Hindlimb muscle (tissue), 1 donor: ENCODE results near the gene ZSWIM8. TPM values are rescaled to one million over a fixed set of nuclear protein-coding genes. Genes with fewer than 3 reads are reported as not detected.
"Not testable (repeated sequence)": the region's sequence is repeated elsewhere in the genome, so short reads cannot be mapped to it uniquely, and the experiment has no call there.

Source experiments
- DNase-seq: peaks from one replicate; pipeline ENCODE4 v3.0.0-alpha.2; 2013
- polyA plus RNA-seq: library from polyadenylated mRNA; unstranded; fragments of 120-200 nt; gene quantifications from one replicate; pipeline ENCODE4 v1.2.1, GENCODE V29; 2013; ENCODE audit not compliant: insufficient read length

The ZSWIM8 gene
- polyA plus RNA-seq, 1 donor, result 80.1 TPM

DNA sequence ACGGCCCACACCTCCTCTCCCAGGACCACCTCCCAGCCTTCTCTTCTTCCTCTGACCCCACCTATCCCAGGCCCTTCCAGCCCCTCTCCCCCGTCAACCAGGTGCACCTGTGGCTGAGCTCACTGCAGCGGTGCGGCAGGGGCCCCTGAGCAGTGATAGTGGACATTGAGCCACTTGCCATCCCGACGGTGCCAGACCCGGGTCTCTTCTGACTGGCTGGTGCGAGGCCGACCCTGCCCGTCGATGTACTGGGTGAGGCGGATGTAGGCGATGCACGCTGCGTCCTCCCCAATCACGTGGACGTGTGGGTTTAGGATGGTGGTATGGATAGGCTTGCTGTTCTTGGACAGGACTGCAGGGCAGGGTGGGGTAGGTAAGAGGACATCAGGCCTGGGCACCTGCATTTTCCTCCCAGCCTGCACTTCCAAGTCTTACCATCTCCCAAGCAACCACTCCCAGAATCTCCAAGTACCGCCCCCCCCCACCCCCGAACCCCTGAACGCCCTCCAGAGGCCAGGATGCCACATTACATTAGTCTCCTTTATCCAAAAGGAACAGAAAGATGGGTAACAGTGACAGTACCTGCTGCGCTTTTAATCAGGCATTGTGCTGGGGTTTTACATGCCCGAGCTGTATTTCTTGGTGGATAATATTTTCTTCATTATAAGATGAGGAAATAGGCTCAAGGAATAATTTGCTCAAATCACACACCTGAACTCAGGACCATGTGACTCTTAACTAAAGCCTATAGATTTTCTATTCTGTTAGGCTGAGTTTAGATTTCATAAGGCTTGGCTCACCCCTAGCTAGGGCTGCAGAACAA lies 29.7 kb downstream of the ZSWIM8 start:
- no peak for DNase-seq

DNA sequence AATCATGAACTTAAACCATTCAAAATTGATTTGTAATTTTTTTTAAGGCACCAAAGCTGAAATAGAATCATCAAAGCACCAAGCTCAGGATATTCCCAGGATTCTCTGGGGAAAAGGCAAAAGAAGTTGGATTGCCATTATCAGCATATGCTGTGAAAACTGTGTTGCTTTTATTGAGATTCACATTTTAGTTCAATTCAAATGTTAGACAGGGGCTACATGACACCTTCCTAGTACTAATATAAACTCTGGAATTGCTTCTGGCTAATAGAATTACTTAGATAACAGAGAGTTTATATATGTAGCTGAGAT lies 30.3 kb downstream of the ZSWIM8 start:
- DNase-seq, result no peak

DNA sequence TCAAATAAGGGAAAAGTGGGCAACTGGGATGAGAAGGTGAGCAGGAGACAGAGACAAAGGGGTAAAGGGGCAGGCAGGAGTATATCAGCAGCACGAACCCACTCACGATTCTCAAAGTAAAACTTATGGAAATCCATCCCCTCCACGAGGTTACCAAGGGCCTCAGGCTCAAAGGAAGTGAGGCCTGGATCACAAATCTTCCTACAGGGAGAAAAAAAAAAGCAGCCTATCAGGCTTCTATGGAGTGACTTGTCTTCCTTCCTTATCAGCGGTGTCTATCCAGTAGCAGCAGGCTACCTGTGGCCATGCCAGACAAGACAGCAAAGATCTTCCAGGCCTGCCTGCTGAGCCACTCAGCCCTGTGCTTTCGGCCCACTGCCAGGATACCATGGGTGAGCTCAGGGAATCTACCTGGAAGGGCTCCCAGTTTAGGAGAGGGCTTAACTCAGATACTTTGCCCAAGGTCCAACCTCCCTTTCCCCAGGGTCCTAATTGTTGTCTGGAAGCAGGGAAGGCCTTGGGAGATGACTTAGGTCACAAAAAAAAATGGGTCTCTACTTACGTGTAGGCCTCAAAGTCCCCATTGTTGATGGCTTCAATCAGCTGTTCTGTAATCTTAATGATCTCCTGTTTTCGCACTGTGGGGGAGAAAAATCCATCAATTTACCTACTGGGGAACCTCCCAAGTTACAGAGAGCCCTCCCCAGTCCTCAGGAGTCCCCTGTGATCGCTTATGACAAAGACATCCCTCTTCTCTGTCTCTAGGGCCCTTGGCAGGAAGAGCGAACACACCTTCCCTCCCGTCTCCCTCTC lies 31.7 kb downstream of the ZSWIM8 start:
- DNase-seq, result no peak

DNA sequence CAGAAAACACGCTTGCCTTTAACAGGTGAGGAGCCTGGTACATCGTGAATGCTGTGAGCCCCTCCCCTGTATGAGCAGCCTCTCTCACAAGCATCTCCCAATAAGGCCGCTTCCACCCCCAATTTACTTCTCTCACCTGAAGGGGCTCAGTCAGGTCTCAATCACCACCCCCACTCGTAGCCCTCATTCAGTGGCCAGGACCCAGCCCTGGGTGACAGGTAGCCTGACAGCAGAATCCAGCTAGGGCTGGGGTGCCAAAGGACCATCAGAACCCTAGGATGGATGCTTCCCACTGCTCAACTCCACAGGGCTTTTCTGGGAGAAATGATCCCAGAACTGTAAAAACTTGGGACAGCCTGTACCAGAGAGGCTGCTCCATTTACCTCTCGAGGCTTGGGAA lies 32.4 kb downstream of the ZSWIM8 start:
- DNase-seq, result no peak

DNA sequence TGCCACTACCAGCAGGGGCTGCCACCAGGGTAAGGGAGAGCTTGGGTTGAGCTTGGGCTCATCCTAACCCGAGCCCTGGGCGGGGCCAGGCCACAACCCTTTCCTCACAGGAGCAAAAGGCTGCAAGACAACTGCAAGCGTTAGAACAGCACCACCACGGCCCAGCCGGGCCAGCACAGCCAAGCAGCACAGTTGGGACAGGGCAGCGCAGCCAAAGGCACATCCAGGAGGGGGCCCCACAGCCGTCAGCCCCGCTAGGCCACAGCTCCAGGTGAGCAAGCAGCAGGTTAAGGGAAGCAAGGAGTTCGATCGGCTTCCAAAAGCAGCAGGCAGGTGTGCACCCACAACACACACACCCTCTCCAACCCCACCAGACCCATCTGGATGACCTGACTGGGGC lies 33.0 kb downstream of the ZSWIM8 start:
- no peak for DNase-seq

- DNase-seq, result no peak
Observed at GRCh38 chr10:73819081-73819480, 33.7 kb downstream of the ZSWIM8 start.

GRCh38 chr10:73819513-73820093 lies 34.2 kb downstream of the ZSWIM8 start:
- DNase-seq, result no peak

DNA sequence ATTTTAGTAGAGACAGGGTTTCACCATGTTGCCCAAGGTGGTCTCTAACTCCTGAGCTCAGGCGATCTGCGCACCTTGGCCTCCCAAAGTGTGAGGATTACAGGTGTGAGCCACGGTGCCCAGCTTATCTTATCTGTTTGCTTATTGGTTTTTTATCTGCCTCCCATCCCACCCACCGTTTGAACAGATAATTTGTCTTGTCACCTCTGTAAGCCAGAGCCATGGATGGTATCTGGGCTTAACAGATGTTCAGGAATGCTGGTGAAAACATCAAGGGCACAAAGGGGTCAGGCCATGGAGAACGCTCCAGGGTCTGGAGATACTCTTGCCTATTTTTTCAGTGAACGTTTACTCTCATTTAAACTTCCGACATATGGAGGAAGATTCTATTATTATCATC lies 38.0 kb downstream of the ZSWIM8 start:
- DNase-seq, result no peak

- no peak for DNase-seq
Observed at GRCh38 chr10:73824146-73824725, 38.8 kb downstream of the ZSWIM8 start.

DNA sequence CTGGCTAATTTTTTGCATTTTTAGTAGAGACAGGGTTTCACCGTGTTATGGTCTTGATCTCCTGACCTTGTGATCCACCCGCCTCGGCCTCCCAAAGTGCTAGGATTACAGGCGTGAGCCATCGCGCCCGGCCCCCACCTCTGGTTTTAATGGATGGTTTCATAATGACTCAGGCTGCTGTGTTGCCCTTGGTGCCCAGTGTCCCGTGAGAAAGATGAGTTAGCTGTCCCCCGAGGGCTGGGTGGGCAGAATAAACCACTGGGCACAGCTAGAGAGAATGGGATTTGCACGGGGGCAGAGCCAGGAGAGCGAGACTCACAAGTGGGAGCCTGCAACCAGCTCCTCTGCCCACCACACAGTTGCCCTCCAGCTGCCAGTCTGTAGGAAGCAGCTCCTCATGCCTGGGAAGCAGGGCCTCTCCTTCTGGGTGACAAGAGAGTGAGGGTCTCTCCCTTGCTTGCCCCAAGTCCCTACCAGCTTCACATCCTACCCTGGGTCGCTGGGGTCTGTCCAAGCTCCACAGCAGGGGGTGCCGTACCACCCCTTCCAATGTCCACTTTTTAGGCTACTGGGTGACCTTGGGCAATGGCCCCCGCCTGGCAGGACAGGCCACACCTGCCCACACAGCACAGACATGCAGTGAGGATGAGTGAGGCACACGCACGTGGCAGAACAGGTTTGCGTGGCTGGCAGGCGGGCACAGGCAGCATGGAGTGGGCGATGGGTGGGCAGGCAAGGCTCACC lies 42.1 kb downstream of the ZSWIM8 start:
- no peak for DNase-seq

DNA sequence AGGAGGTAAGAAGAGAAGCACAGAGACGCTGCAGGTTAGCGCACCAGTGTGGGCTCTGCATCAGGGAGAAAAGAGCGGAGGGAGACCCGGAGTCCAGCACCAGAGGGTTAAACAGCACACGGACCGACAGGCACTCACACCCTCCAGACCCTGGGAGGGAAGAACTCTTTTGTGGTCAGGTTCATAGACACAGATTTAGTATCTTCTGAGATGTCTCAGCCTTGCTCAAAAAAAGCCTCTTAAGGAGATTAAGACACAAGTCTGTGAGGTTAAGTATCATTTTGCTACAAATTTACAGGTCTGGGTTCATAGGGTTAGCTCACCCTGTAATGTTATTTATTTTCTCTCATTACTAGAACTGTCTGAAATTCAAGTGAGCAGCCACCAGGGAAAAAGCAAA lies 42.8 kb downstream of the ZSWIM8 start:
- DNase-seq, result no peak

- DNase-seq, result not testable (repeated sequence)
Observed at GRCh38 chr10:73829090-73829489, 43.7 kb downstream of the ZSWIM8 start.

DNA sequence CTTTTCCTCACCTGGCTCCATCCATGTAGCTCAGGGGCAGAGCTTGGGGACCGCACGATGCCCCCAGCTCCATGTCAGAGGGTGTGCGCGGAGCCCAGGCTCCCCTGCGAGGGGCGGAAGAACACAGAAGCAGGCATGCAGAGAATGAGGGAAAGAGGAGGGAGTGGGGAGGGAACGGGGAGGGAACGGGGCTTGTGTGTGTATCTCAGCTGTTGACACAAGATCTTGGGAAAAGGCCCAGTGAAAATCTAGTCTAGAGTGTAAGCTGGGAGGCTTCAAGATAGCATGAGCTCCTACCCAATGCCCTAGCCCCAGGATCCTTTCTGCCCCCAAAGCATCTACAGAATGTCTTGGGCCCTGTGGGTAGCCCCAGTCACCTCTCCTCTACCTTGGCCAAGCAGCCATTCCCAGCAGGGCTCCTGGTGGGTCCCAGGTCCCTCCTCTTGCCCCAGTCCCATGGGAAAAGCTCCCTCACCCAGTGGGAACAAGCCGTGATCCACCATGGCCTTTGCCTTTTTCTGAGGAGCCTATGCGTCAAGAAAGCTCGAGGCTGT lies 51.1 kb downstream of the ZSWIM8 start:
- no peak for DNase-seq

- no peak for DNase-seq
Observed at GRCh38 chr10:73837072-73837471, 51.7 kb downstream of the ZSWIM8 start.

- DNase-seq, result no peak
Observed at GRCh38 chr10:73838008-73838567, 52.7 kb downstream of the ZSWIM8 start.

- DNase-seq, result no peak
Observed at GRCh38 chr10:73838827-73839226, 53.4 kb downstream of the ZSWIM8 start.

GRCh38 chr10:73839276-73839966 lies 54.0 kb downstream of the ZSWIM8 start:
- no peak for DNase-seq

GRCh38 chr10:73840056-73840402 lies 54.6 kb downstream of the ZSWIM8 start:
- no peak for DNase-seq

DNA sequence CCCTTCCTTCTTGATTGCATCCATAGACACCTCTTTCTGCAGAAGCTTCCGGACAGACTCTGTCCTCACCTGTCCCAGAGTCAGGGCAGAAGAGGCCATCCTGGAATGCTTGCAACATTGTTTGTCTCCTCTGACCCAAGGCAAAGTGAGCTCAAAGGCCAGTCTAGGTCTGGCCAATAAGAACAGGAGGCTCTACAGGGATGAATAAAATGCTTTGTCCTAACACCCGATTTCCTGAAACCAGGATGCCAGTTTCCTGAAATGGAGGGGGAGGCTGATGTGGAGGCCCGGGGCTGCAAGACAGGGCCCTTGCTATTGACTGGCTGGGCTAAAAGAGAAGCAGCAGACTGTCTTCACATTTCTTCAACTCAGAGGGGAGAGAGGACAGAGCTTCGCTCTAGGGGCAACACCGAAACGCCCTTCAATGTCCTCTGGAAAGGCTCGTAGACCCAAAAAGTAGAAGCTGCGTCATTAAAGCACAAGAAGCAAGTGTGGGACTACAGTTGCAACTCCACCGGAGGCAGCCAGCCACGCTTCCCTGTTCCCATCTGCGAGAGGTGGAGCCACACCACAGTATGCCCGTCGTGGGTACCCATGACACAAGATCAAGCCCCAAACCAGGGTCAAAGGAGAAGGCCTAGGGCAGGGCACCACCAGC lies 55.1 kb downstream of the ZSWIM8 start:
- DNase-seq, result no peak

GRCh38 chr10:73841061-73841421 lies 55.6 kb downstream of the ZSWIM8 start:
- DNase-seq, result no peak
